SK-N-SH treated with all-trans-retinoic acid at 6 μM for 48 hours (cell line): Measurements from ENCODE around the gene SELENOK.

Experiments
- TCF4 ChIP-seq: fragments of 250-450 bp; sonication (Bioruptor Pico); IDR thresholded peaks from 2 replicates; pipeline ENCODE4 v1.8.0; 2021; ENCODE audit warnings: mild to moderate bottlenecking, moderate library complexity, borderline replicate concordance
- TSHZ2 ChIP-seq: fragments of 250-450 bp; sonication (Bioruptor Pico); IDR thresholded peaks from 2 replicates; pipeline ENCODE4 v1.5.0; 2020; ENCODE audit warnings: mild to moderate bottlenecking, moderate library complexity
- ZNF8 ChIP-seq: fragments of 450-650 bp; formaldehyde crosslinking; IDR thresholded peaks from 2 replicates; pipeline ENCODE4 v1.5.0; 2020; ENCODE audit warnings: mild to moderate bottlenecking, moderate library complexity
- TF ChIP-seq, protein P1 (sequence below): fragments of 250-450 bp; sonication (Bioruptor Pico); IDR thresholded peaks from 2 replicates; pipeline ENCODE4 v1.8.0; 2020; ENCODE audit warnings: mild to moderate bottlenecking, moderate library complexity, borderline replicate concordance

DNA sequence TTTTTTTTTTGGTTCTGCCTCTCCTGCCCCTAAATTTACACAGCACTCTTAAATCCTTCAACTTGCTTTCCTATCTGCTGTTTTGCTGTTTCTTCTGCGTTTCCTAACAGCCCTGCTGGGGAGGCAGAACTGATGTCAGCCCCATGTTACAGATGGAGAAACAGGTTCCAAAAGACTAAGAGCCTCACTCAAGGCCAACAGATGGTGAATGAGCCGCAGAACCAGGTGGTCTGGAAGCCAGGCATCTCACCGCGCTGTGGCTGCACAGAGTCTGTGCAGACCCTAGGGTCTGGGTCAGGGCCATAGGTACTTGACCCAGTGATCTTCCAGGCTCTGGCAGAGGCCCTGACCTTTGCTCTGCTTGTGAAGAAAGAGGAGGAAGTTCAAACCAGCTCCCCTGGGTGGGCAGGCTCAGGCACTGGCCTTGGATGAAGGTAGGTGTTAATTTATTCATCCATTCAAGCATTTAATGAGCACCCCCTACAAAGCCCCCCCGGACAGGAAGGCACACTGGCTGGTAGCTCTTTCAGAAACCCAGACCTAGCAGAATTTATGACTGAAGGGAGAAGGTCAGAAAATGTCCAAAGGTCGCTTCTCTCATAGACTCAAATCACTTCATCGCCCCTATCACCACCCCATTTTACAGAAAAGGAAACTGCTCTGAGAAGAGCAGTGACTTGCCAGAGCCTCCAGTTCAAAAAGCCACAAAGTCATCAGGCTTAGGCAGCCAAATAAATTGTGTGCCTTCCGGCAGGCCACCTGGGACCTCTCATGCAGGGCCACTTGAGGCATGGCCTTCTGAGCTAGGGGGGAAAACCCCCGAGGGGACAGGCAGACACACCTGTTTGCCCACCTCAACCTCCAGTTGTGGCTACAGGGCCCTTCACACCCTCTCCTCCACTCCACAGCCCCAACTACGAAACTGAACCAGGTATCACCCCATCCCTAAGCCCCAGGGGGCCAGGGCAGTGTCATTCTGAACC is 48.2 kb downstream of the SELENOK start:
- no peak for TF ChIP-seq TCF4 (CRISPR knock-in tag)
- TF ChIP-seq, protein P1, sequence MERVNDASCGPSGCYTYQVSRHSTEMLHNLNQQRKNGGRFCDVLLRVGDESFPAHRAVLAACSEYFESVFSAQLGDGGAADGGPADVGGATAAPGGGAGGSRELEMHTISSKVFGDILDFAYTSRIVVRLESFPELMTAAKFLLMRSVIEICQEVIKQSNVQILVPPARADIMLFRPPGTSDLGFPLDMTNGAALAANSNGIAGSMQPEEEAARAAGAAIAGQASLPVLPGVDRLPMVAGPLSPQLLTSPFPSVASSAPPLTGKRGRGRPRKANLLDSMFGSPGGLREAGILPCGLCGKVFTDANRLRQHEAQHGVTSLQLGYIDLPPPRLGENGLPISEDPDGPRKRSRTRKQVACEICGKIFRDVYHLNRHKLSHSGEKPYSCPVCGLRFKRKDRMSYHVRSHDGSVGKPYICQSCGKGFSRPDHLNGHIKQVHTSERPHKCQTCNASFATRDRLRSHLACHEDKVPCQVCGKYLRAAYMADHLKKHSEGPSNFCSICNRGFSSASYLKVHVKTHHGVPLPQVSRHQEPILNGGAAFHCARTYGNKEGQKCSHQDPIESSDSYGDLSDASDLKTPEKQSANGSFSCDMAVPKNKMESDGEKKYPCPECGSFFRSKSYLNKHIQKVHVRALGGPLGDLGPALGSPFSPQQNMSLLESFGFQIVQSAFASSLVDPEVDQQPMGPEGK (CRISPR knock-in tag) = no peak
- no peak for TF ChIP-seq TSHZ2 (CRISPR knock-in tag)
- no peak for TF ChIP-seq ZNF8 (CRISPR knock-in tag)
